SK-N-MC (cell line): ENCODE results near the gene CLRN2.

Experiments used
- EZH2 ChIP-seq: fragments of 200-600 bp; sonication (generic); IDR thresholded peaks from one replicate; pipeline ENCODE4 v1.6.1; 2017; ENCODE audit warnings: antibody characterized with exemption
- POLR2AphosphoS5 ChIP-seq: IDR thresholded peaks from 2 replicates; pipeline ENCODE4 v1.6.1; 2012; ENCODE audit warnings: mild to moderate bottlenecking, low read depth, low read length, borderline replicate concordance

- no peak for TF ChIP-seq POLR2AphosphoS5
- TF ChIP-seq EZH2: no peak
Observed at GRCh38 chr4:17476853-17477252, 38.1 kb upstream of the CLRN2 start.
